Left renal cortex interstitium (tissue), 4 donors: ENCODE results near the gene EPB42. TPM values are rescaled to one million over a fixed set of nuclear protein-coding genes. Genes with fewer than 3 reads are reported as not detected.
"Not testable (repeated sequence)": the region's sequence is repeated elsewhere in the genome, so short reads cannot be mapped to it uniquely, and the experiment has no call there.

Experiments
- DNase-seq, 4 donors: peaks; one replicate each; pipeline ENCODE4 v3.0.0-alpha.2; 2013; ENCODE audit warnings: low read depth in 4 of 4, low spot score in 2 of 4, missing footprints in 1 of 4
- polyA plus RNA-seq, 4 donors: library from polyadenylated mRNA; unstranded; fragments of 120-200 nt; gene quantifications; one replicate each; pipeline ENCODE4 v1.2.1, GENCODE V29; 2013; ENCODE audit not compliant: insufficient read length in 4 of 4

Gene EPB42
- polyA plus RNA-seq, 4 donors: 0.95 to 5.1 (median 1.2) TPM

GRCh38 chr15:43242616-43243015 lies 21.8 kb upstream of the EPB42 start:
- DNase-seq: no peak

- DNase-seq: no peak
Measured at GRCh38 chr15:43241100-43241499, 20.3 kb upstream of the EPB42 start.

- no peak for DNase-seq
Measured at GRCh38 chr15:43239732-43240491, 19.1 kb upstream of the EPB42 start.

- DNase-seq: no peak
Measured at GRCh38 chr15:43238671-43239131, 17.9 kb upstream of the EPB42 start.

- DNase-seq: no peak
Measured at GRCh38 chr15:43237842-43238470, 17.1 kb upstream of the EPB42 start.

- DNase-seq: no peak
Measured at GRCh38 chr15:43235536-43235935, 14.7 kb upstream of the EPB42 start.

- no peak for DNase-seq
Measured at GRCh38 chr15:43232289-43232874, 11.6 kb upstream of the EPB42 start.

GRCh38 chr15:43230640-43231115 lies 9.9 kb upstream of the EPB42 start:
- DNase-seq: no peak

- no peak for DNase-seq
Measured at GRCh38 chr15:43229977-43230376, 9.2 kb upstream of the EPB42 start.

GRCh38 chr15:43226436-43227305 lies 5.9 kb upstream of the EPB42 start:
- DNase-seq: no peak

GRCh38 chr15:43225950-43226255 lies 5.1 kb upstream of the EPB42 start:
- not testable (repeated sequence) for DNase-seq

- peak in 3 of 4 donors; percentile 18 to 38 (median 19) for DNase-seq
Measured at GRCh38 chr15:43225201-43225949, 4.6 kb upstream of the EPB42 start.

- DNase-seq: no peak
Measured at GRCh38 chr15:43221422-43221821, 604 bp upstream of the EPB42 start.

GRCh38 chr15:43219929-43220928 lies 589 bp downstream of the EPB42 start:
- no peak for DNase-seq

- DNase-seq: no peak
Measured at GRCh38 chr15:43218908-43219706, 1.7 kb downstream of the EPB42 start.

GRCh38 chr15:43215961-43216360 lies 4.9 kb downstream of the EPB42 start:
- DNase-seq: no peak

- no peak for DNase-seq
Measured at GRCh38 chr15:43214592-43215295, 6.1 kb downstream of the EPB42 start.
